ENCODE results near the gene ZMAT5. TPM values are rescaled to one million over a fixed set of nuclear protein-coding genes. Genes with fewer than 3 reads are reported as not detected.

Gene ZMAT5
- total RNA-seq, 1 experiment from 2014 or later: 13.4 TPM

DNA sequence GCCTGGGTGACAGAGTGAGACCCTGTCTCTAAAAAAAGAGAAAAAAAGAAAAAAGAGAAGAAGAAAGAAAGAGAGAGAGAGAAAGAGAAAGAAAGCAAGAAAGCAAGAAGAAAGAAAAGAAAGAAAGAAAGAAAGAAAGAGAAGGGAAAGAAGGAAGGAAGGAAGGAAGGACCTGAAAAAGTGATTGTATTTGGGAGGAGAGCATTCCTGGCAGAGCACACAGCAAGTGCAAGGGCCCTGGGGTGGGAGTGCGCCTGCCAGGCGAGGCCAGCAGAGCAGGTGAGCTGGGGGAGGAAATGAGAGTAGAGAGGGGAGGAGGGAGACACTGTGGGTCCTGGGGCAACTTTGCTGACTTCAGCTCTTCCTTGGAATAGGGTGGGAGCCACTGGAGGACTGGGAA lies 54.7 kb downstream of the ZMAT5 start:
- TF ChIP-seq GTF2I (CRISPR knock-in tag; conservative IDR thresholded peaks at IDR 0.05): 0 out of 2 replicates have a peak, but pooled peaks have one; percentile 65
- TF ChIP-seq ETV6 (CRISPR knock-in tag; IDR thresholded peaks at IDR 0.05): no peak
- TF ChIP-seq, protein P1, sequence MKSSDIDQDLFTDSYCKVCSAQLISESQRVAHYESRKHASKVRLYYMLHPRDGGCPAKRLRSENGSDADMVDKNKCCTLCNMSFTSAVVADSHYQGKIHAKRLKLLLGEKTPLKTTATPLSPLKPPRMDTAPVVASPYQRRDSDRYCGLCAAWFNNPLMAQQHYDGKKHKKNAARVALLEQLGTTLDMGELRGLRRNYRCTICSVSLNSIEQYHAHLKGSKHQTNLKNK (CRISPR knock-in tag; IDR thresholded peaks at IDR 0.05): no peak
- CTCF ChIA-PET: no interaction called here
- H3K27me3 Mint-ChIP-seq (ENCODE audit: low read depth): peaks cover 13% of the 10 kb centered on the region
- H3K4me1 Mint-ChIP-seq: peaks cover 3% of the 10 kb centered on the region; the same call in 1 of the 2 replicates
- no peak for DNase-seq (ENCODE audit: low spot score)
- POLR2A ChIA-PET: no interaction called here
- ATAC-seq: no peak
- no peak overlapping the region for H3K27ac Mint-ChIP-seq
- H3K9me3 Mint-ChIP-seq: no peaks in the 10 kb centered on the region
- H3K4me3 Mint-ChIP-seq: no peak overlapping the region
- no peaks in the 10 kb centered on the region for H3K36me3 Mint-ChIP-seq

DNA sequence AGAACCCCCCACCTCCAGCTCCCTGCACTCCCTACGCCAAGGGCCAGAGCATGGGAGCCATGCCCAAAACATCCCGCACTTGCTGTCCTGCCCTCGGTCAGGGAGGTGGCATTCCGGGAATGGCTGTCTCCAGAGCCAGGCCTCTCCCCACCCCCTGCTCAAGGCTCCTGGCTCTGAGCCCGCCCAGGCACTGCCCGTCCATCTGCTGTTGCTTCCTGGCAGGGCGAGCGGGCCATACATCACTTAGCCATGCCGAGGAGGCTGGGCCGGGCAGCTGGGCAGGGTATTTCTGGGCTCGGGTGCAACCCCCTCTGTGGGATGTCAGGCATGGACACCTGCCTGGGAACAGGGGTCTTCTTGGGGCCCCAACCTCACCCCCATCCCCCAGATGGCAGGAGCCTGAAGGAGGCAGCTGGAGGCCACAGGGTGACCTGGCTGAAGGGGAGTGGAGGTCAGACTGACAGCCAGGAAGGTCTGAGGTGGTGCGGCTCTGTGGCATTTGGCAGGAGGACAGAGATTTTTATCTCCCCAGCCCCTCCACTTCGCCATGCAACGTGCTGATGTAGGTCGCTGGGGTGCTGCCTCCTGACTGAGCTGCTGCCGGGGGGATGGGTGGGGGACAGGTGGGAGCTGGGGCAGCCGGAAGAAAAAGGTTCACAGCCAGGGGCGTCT lies 55.7 kb downstream of the ZMAT5 start:
- POLR2A ChIA-PET: no interaction called here

DNA sequence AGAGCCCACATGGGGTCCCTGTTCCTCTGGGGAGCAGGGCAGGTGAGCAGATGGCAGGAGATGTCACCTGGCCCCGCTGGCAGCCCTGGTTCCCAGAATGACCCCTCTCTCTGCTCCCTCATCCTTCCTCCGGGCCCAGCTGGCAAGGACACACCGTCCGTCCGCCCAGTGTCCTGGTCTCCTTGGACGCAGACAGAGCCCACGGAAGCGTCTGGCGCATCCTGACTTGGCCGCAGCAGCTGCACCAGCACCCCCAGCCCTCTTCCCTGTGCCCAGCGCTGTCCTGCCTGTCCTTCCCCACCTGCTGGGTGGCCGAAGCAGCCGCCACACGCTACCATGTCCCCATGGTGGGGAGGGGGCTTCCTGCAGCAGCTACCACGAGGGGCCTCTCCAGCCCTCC lies 56.6 kb downstream of the ZMAT5 start:
- Mint-ChIP-seq H3K27ac (no peak overlapping the region), H3K36me3 (no peaks in the 10 kb centered on the region), H3K4me3 (no peak overlapping the region), H3K27me3 (ENCODE audit: low read depth) (peaks cover 8% of the 10 kb centered on the region), H3K4me1 (peaks cover 12% of the 10 kb centered on the region), H3K9me3 (no peaks in the 10 kb centered on the region)
- POLR2A ChIA-PET: no interaction called here
- CTCF ChIA-PET: interaction anchor here (2.5 kb wide), 1 partner anchor 21 kb away, joined by 11 read pairs; no protein-coding TSS in a partner anchor
- no peak for ATAC-seq
- DNase-seq (ENCODE audit: low spot score): no peak
- TF ChIP-seq ZNF423 (CRISPR knock-in tag; IDR thresholded peaks at IDR 0.05): no peak
- no peak for TF ChIP-seq JUN (CRISPR knock-in tag; IDR thresholded peaks at IDR 0.05)
- TF ChIP-seq, protein P2, sequence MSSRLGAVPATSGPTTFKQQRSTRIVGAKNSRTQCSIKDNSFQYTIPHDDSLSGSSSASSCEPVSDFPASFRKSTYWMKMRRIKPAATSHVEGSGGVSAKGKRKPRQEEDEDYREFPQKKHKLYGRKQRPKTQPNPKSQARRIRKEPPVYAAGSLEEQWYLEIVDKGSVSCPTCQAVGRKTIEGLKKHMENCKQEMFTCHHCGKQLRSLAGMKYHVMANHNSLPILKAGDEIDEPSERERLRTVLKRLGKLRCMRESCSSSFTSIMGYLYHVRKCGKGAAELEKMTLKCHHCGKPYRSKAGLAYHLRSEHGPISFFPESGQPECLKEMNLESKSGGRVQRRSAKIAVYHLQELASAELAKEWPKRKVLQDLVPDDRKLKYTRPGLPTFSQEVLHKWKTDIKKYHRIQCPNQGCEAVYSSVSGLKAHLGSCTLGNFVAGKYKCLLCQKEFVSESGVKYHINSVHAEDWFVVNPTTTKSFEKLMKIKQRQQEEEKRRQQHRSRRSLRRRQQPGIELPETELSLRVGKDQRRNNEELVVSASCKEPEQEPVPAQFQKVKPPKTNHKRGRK (CRISPR knock-in tag; IDR thresholded peaks at IDR 0.05; ENCODE audit: borderline replicate concordance): no peak
- TF ChIP-seq, protein P3, sequence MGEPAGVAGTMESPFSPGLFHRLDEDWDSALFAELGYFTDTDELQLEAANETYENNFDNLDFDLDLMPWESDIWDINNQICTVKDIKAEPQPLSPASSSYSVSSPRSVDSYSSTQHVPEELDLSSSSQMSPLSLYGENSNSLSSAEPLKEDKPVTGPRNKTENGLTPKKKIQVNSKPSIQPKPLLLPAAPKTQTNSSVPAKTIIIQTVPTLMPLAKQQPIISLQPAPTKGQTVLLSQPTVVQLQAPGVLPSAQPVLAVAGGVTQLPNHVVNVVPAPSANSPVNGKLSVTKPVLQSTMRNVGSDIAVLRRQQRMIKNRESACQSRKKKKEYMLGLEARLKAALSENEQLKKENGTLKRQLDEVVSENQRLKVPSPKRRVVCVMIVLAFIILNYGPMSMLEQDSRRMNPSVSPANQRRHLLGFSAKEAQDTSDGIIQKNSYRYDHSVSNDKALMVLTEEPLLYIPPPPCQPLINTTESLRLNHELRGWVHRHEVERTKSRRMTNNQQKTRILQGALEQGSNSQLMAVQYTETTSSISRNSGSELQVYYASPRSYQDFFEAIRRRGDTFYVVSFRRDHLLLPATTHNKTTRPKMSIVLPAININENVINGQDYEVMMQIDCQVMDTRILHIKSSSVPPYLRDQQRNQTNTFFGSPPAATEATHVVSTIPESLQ (CRISPR knock-in tag; IDR thresholded peaks at IDR 0.05): no peak
- TF ChIP-seq, protein P4, sequence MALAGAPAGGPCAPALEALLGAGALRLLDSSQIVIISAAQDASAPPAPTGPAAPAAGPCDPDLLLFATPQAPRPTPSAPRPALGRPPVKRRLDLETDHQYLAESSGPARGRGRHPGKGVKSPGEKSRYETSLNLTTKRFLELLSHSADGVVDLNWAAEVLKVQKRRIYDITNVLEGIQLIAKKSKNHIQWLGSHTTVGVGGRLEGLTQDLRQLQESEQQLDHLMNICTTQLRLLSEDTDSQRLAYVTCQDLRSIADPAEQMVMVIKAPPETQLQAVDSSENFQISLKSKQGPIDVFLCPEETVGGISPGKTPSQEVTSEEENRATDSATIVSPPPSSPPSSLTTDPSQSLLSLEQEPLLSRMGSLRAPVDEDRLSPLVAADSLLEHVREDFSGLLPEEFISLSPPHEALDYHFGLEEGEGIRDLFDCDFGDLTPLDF (CRISPR knock-in tag; IDR thresholded peaks at IDR 0.05): no peak
- TF ChIP-seq, protein P5, sequence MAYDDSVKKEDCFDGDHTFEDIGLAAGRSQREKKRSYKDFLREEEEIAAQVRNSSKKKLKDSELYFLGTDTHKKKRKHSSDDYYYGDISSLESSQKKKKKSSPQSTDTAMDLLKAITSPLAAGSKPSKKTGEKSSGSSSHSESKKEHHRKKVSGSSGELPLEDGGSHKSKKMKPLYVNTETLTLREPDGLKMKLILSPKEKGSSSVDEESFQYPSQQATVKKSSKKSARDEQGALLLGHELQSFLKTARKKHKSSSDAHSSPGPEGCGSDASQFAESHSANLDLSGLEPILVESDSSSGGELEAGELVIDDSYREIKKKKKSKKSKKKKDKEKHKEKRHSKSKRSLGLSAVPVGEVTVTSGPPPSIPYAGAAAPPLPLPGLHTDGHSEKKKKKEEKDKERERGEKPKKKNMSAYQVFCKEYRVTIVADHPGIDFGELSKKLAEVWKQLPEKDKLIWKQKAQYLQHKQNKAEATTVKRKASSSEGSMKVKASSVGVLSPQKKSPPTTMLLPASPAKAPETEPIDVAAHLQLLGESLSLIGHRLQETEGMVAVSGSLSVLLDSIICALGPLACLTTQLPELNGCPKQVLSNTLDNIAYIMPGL (CRISPR knock-in tag; IDR thresholded peaks at IDR 0.05): no peak
- no peak for TF ChIP-seq NR1H2 (CRISPR knock-in tag; IDR thresholded peaks at IDR 0.05)
- no peak for TF ChIP-seq ZBTB21 (CRISPR knock-in tag; IDR thresholded peaks at IDR 0.05; ENCODE audit: borderline replicate concordance)
- no peak for TF ChIP-seq GRHL2 (CRISPR knock-in tag; IDR thresholded peaks at IDR 0.05; ENCODE audit: insufficient replicate concordance, severe bottlenecking)
- TF ChIP-seq, protein P6, sequence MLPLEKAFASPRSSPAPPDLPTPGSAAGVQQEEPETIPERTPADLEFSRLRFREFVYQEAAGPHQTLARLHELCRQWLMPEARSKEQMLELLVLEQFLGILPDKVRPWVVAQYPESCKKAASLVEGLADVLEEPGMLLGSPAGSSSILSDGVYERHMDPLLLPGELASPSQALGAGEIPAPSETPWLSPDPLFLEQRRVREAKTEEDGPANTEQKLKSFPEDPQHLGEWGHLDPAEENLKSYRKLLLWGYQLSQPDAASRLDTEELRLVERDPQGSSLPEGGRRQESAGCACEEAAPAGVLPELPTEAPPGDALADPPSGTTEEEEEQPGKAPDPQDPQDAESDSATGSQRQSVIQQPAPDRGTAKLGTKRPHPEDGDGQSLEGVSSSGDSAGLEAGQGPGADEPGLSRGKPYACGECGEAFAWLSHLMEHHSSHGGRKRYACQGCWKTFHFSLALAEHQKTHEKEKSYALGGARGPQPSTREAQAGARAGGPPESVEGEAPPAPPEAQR (CRISPR knock-in tag; IDR thresholded peaks at IDR 0.05): no peak
- TF ChIP-seq, protein P7, sequence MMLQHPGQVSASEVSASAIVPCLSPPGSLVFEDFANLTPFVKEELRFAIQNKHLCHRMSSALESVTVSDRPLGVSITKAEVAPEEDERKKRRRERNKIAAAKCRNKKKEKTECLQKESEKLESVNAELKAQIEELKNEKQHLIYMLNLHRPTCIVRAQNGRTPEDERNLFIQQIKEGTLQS (CRISPR knock-in tag; conservative IDR thresholded peaks at IDR 0.05): no peak
- TF ChIP-seq, protein P8, sequence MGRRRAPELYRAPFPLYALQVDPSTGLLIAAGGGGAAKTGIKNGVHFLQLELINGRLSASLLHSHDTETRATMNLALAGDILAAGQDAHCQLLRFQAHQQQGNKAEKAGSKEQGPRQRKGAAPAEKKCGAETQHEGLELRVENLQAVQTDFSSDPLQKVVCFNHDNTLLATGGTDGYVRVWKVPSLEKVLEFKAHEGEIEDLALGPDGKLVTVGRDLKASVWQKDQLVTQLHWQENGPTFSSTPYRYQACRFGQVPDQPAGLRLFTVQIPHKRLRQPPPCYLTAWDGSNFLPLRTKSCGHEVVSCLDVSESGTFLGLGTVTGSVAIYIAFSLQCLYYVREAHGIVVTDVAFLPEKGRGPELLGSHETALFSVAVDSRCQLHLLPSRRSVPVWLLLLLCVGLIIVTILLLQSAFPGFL (CRISPR knock-in tag; IDR thresholded peaks at IDR 0.05; ENCODE audit: borderline replicate concordance): no peak
- TF ChIP-seq ELF4 (CRISPR knock-in tag; IDR thresholded peaks at IDR 0.05; ENCODE audit: low read depth): no peak

More for the DNA sequence above, 55.7 kb downstream of the ZMAT5 start:
- H3K4me3 Mint-ChIP-seq: no peak overlapping the region
- CTCF ChIA-PET: no interaction called here
- no peaks in the 10 kb centered on the region for H3K9me3 Mint-ChIP-seq
- ATAC-seq: no peak
- TF ChIP-seq, protein P9, sequence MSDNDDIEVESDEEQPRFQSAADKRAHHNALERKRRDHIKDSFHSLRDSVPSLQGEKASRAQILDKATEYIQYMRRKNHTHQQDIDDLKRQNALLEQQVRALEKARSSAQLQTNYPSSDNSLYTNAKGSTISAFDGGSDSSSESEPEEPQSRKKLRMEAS (CRISPR knock-in tag; IDR thresholded peaks at IDR 0.05): no peak
- TF ChIP-seq, protein P10, sequence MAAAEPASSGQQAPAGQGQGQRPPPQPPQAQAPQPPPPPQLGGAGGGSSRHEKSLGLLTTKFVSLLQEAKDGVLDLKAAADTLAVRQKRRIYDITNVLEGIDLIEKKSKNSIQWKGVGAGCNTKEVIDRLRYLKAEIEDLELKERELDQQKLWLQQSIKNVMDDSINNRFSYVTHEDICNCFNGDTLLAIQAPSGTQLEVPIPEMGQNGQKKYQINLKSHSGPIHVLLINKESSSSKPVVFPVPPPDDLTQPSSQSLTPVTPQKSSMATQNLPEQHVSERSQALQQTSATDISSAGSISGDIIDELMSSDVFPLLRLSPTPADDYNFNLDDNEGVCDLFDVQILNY (CRISPR knock-in tag; IDR thresholded peaks at IDR 0.05): no peak
- no peak for TF ChIP-seq EMX1 (CRISPR knock-in tag; IDR thresholded peaks at IDR 0.05)
- TF ChIP-seq, protein P7 (CRISPR knock-in tag; conservative IDR thresholded peaks at IDR 0.05): no peak
- no peaks in the 10 kb centered on the region for H3K36me3 Mint-ChIP-seq
- DNase-seq (ENCODE audit: low spot score): no peak
- no peak overlapping the region for H3K27ac Mint-ChIP-seq
- H3K4me1 Mint-ChIP-seq: peaks cover 10% of the 10 kb centered on the region
- H3K27me3 Mint-ChIP-seq (ENCODE audit: low read depth): peaks cover 7% of the 10 kb centered on the region; the same call in 1 of the 2 replicates

Measured in WTC11 (cell line).